Heart right ventricle (tissue), 16 donors: Measurements from ENCODE around the gene MSANTD1. TPM values are rescaled to one million over a fixed set of nuclear protein-coding genes. Genes with fewer than 3 reads are reported as not detected.

Source experiments
- ATAC-seq, 8 donors: fragments of 200-7000 bp; cut with Tn5 transposase; one replicate each; pipeline ENCODE4 v1.9.1; 2020; ENCODE audit warnings: mild to moderate bottlenecking in 8 of 8, moderate library complexity in 8 of 8, moderate number of reproducible peaks in 1 of 8
- DNase-seq, 2 donors: peaks; one replicate each; pipeline ENCODE4 v3.0.0-alpha.2; 2020
- H3K27ac ChIP-seq, 10 donors: fragments of 200-600 bp; sonication (generic) in 2 of 10; one replicate each; pipeline versions ENCODE4 v1.5.0 to v1.8.0; 2020 to 2022; ENCODE audit warnings: mild to moderate bottlenecking in 3 of 10
- H3K27me3 ChIP-seq, 7 donors: fragments of 200-600 bp; one replicate each; pipeline ENCODE4 v1.8.0; 2021 to 2022; ENCODE audit warnings: mild to moderate bottlenecking in 2 of 7
- H3K36me3 ChIP-seq, 9 donors: fragments of 200-600 bp; sonication (generic) in 1 of 9; one replicate each; pipeline versions ENCODE4 v1.5.0 to v1.8.0; 2020 to 2022; ENCODE audit warnings: mild to moderate bottlenecking in 2 of 9
- H3K4me1 ChIP-seq, 9 donors: fragments of 200-600 bp; sonication (generic) in 1 of 9; one replicate each; pipeline versions ENCODE4 v1.5.0 to v1.8.0; 2020 to 2022; ENCODE audit warnings: mild to moderate bottlenecking in 4 of 9
- H3K4me3 ChIP-seq, 10 donors: fragments of 200-600 bp; sonication (generic) in 2 of 10; one replicate each; pipeline versions ENCODE4 v1.5.0 to v1.8.0; 2020 to 2022; ENCODE audit warnings: mild to moderate bottlenecking in 7 of 10, moderate library complexity in 2 of 10
- H3K9me3 ChIP-seq, 11 donors: fragments of 200-600 bp in 10 of 11; sonication (generic) in 2 of 11; one replicate each; pipeline versions ENCODE4 v1.5.0 to v1.8.0; 2013 to 2022; ENCODE audit warnings: mild to moderate bottlenecking in 2 of 11, control low read depth in 1 of 11, moderate library complexity in 1 of 11
- CTCF ChIP-seq, 9 donors: fragments of 200-600 bp; sonication (generic) in 2 of 9; IDR thresholded peaks; one replicate each; pipeline versions ENCODE4 v1.5.0 to v1.8.0; 2021 to 2022; ENCODE audit warnings: antibody characterized with exemption in 9 of 9, mild to moderate bottlenecking in 5 of 9, moderate library complexity in 1 of 9
- WGBS, 2 donors: extraction: QIAGEN DNeasy Blood & Tissue Kit; methylation state at CpG; one replicate each; pipeline ENCODE4 v1.1.7; 2013; ENCODE audit warnings: inconsistent platforms in 1 of 2; 5-methylcytosine and 5-hydroxymethylcytosine counted together
- intact Hi-C, 10 donors: fragments of 100-400 bp; cut with DNase I; formaldehyde crosslinking; loops; one replicate each; pipeline versions ENCODE4 v1.11.1 to v1.14.2; 2022
- polyA plus RNA-seq, 2 donors: library from polyadenylated mRNA; stranded (reverse); fragments of 200-250 nt; gene quantifications; one replicate each; pipeline ENCODE4 v1.2.3, GENCODE V29; 2013
- total RNA-seq, 10 donors: library from RNA; stranded (reverse); fragmentation: NEBNext Ultra II Directional in 3 of 10; extraction: Animal tissue kit (Norgen Biotek cat#: 25700) in 3 of 10; gene quantifications; one replicate each; pipeline versions ENCODE4 v1.2.1 to v1.2.4, GENCODE V29; 2021 to 2023
- donor health status: Arrhythmogenic right ventricular cardiomyopathy.
- donor health status: ischemic (EF 13 %, LVEDD 7.1; RV severe dilation, severe dysfunction).
- donor health status: healthy with polysubstance abuse.
- donor health status: DM: no; HTN: yes; CAD: no.
- donor health status: DM: no; HTN: no; CAD: no.
- donor health status: ischemic (EF 25% LVEDD 6.9; RV normal size, moderate dysfunction).
- donor health status: ischemic (EF 25% LVEDD 5.7; RV mildly dilated, moderate dysfunction).
- donor health status: healthy.
- donor health status: DM: yes; HTN: yes; CAD: no.
- donor health status: Ischemic cardiomyopathy.
- donor health status: ischemic (EF 35%, LVEDD 5.7; RV mildly dilated, moderate dysfunction).
- donor health status: nonischemic (EF 11% LVEDD 7.7; RV severe dilation, severe dysfunction).
- donor health status: DM: yes; HTN: yes; CAD: no.
- donor health status: PGD.
- donor health status: ischemic (EF 29% LVEDD 5.4; RV normal size, mild dysfunction).
- donor health status: nonischemic (EF 23%, LVEDD 6.1; RV moderate dilation, normal function).

The MSANTD1 gene
- total and polyA plus RNA-seq, 12 donors: 0.25 to 1.2 (median 0.41) TPM

GRCh38 chr4:3276986-3277385 is 28.0 kb downstream of the MSANTD1 start:
- WGBS, 2 donors: 65 to 66% methylated on average over 9 of the region's 9 CpGs

GRCh38 chr4:3280466-3280865 is 31.5 kb downstream of the MSANTD1 start:
- DNase-seq (no peak), ATAC-seq (no peak)
- TF ChIP-seq CTCF (IDR thresholded peaks at IDR 0.05): no peak
- Histone ChIP-seq H3K4me1 (peaks cover 0 to under 1% (median 0%) of the 10 kb centered on the region in 9 donors), H3K9me3 (peaks cover 0 to 13% (median 0%) of the 10 kb centered on the region in 11 donors), H3K27ac (no peak overlapping the region), H3K4me3 (no peak overlapping the region), H3K36me3 (no peaks in the 10 kb centered on the region), H3K27me3 (peaks cover 0 to 9% (median 0%) of the 10 kb centered on the region in 7 donors)
- WGBS, 2 donors: 84 to 89% methylated on average over 3 of the region's 3 CpGs
- intact Hi-C loops: loop anchor here in 1 of 10 donors (10.0 kb wide), 1 partner anchor 484 kb away; the partner anchor contains the start of gene ADRA2C

More at GRCh38 chr4:3276986-3277385, 28.0 kb downstream of the MSANTD1 start:
- H3K27me3 ChIP-seq: no peaks in the 10 kb centered on the region
- H3K4me3 ChIP-seq: no peak overlapping the region
- peaks cover 0 to 30% (median 4%) of the 10 kb centered on the region in 11 donors for H3K9me3 ChIP-seq
- intact Hi-C loops: no loop called here
- no peaks in the 10 kb centered on the region for H3K36me3 ChIP-seq
- TF ChIP-seq CTCF (IDR thresholded peaks at IDR 0.05): no peak
- H3K27ac ChIP-seq: no peak overlapping the region
- DNase-seq (no peak), ATAC-seq (peak in 1 of 8 donors; percentile 29)
- H3K4me1 ChIP-seq: no peaks in the 10 kb centered on the region

- no peaks in the 10 kb centered on the region for H3K36me3 ChIP-seq
- no peak for DNase-seq
- peaks cover 0 to 15% (median 13%) of the 10 kb centered on the region in 9 donors for H3K4me1 ChIP-seq
- no peak for ATAC-seq
- H3K27me3 ChIP-seq: peaks cover 0 to 17% (median 9%) of the 10 kb centered on the region in 7 donors
- 81 to 83% methylated on average over 6 of the region's 6 CpGs for WGBS, 2 donors
- H3K9me3 ChIP-seq: peaks cover 0 to 13% (median 0%) of the 10 kb centered on the region in 11 donors
- no peak for TF ChIP-seq CTCF (IDR thresholded peaks at IDR 0.05)
- no peak overlapping the region for H3K27ac ChIP-seq
- H3K4me3 ChIP-seq: no peak overlapping the region
- intact Hi-C loops: loop anchor here in 1 of 10 donors (10.0 kb wide), 1 partner anchor 481 kb away; the partner anchor contains the start of gene ADRA2C
Observed at GRCh38 chr4:3283483-3283882, 34.5 kb downstream of the MSANTD1 start.

GRCh38 chr4:3283916-3284315 is 35.0 kb downstream of the MSANTD1 start:
- ATAC-seq: no peak
- WGBS, 2 donors: 81 to 83% methylated on average over 13 of the region's 13 CpGs
- no peak for TF ChIP-seq CTCF (IDR thresholded peaks at IDR 0.05)
- intact Hi-C loops: loop anchor here in 1 of 10 donors (10.0 kb wide), 1 partner anchor 481 kb away; the partner anchor contains the start of gene ADRA2C
- peaks cover 0 to 13% (median 0%) of the 10 kb centered on the region in 11 donors for H3K9me3 ChIP-seq
- peaks cover 0 to 17% (median 9%) of the 10 kb centered on the region in 7 donors for H3K27me3 ChIP-seq
- no peak overlapping the region for H3K27ac ChIP-seq
- H3K4me3 ChIP-seq: no peak overlapping the region
- H3K4me1 ChIP-seq: peaks cover 0 to 20% (median 17%) of the 10 kb centered on the region in 9 donors
- no peaks in the 10 kb centered on the region for H3K36me3 ChIP-seq
- no peak for DNase-seq
